GM21576 (cell line): ENCODE results near the gene TMEM203.

Experiments
- ATAC-seq: cut with Tn5 transposase; IDR thresholded peaks from one replicate; pipeline ENCODE4 v1.9.1; 2021; ENCODE audit warnings: mild to moderate bottlenecking, moderate library complexity; ENCODE audit not compliant: unreplicated experiment

TMEM203 gene

DNA sequence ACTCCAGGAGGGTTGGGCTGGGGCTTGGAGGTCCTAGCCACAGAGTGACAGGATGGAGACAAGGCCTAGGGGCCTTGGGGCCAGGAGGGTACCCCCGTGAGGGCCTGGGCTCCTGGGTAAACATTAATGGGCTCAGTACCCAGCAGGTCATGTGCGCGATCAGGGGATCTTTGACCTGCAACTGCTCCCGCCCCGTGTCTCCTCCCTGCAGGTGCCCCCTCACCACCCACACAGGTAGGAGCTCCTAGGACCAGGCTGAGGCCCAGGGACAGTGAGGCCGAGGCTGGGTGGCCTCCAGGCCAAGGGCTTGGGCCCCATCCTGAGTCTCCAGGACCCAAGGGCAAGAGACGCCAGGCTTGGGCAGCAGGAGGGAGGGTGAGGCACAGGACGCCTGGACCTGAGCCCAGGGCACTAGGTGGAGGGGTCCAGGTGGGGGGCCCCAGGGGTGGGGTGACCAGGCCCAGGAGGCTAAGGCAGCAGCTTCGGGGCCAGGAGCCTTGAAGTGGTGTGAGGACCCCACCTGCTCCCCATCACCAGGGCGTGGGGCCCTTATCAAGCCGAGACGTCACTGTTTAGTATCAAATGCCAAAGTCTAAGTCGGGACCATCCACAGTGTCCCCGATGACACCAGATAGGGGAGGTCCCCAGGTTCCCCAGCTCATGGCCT lies 25.4 kb upstream of the TMEM203 start, which contains the start of gene SLC34A3:
SLC34A3 (plus strand) TSS at position 197 of the 667 bp plus-strand sequence. CDS start 802 bp downstream, outside the sequence.
- ATAC-seq: no peak

DNA sequence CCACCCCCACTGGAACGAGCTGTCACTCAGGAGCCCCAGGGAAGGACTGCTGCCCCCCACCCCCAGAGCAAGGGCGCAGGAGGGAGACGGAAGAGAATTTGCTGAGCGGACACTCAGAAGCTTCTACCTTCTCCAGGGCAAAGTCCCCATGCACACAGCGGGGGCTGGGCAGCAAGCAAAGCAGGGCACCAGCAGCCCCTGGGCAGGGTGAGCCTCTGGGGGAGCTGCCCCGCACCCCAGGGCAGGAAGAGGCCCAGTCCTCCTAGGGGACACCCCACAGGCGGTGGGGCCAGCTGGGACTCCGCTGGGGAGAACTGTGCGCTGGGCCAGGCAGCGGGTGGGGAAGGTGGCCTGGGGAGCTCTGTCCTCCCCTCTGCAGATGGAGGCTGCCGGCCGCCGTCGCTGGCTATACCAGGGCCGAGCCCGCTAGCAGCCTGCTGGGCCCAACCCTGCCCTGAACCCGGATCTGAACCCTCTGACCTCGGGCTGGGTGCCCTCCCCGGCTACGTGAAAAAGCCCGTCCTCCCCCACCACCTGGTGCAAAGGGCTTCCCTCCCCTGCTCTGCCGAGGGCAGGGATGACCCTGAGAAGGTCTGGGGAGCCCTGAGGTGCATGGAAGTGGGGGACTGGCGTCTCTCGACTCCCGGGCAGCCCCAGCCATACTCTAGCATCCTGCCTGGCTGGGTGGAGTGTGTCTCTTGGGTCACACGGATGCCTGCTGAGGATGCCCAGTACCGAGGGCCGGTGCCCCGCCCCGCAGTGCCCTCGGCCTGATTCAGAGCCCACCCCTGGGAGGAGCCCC lies 24.7 kb upstream of the TMEM203 start:
- no peak for ATAC-seq

DNA sequence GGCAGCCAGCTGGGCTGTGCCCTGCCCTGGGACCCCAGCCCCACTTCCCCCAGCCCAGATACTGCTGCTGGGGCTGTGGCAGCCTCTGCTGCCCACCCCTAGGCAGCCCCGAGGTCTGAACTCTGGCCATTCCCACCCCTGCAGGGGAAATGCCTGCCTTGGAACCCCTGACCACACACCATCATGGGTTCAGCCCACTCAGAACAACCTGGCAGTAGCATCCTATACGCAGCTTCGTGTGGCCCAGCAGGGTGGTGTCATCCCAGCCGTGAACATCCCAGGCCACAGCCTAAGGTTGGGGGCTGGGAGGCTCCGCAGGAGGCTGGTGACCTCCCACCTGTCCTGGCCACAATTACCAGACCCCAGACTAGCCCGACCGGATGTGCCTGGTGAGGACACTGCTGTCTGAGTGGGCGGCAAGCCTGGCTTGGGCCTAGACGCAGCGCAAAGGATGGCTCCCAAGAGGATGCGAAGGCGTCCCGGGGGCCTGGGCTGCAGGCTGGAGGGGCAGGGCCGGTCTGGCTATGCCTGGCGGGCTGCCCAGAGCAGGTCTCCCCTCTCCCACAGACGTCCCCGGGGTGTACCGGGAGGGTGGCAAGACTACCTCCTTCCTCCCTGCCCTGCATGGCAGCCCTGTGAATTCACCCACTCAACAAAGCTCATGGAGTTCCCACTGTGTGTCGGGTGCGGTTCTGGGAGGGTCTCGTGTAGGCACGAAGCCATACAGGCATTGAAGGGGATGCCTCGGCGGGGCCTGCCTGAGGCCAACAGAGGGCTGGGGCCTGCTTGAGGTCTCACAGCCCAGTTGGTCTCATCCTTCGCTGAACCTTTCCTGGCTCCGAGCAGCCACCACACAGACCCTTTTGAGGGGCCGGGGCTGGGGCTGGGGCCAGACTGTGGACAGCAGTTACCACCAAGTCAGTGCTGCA lies 23.8 kb upstream of the TMEM203 start:
- no peak for ATAC-seq

DNA sequence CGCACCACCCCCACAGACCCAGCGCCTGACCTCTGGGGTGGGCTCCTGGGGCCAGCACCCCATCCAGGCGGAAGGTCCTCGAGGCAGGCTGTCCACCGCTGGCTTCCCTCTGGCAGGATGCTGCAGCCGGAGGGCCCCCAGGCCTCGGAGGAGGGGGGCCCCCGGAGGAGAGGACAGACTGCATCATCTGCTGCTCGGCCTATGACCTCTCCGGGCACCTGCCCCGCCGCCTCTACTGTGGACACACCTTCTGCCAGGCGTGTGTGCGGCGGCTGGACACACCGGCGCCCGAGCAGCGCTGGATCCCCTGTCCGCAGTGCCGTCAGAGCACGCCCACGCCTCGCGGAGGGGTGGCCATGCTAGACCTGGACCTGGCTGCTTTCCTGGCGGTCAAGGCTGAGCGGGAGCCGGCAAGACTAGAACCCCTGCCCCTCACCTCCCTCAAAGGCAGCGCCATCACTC lies 23.1 kb upstream of the TMEM203 start:
- ATAC-seq: no peak

DNA sequence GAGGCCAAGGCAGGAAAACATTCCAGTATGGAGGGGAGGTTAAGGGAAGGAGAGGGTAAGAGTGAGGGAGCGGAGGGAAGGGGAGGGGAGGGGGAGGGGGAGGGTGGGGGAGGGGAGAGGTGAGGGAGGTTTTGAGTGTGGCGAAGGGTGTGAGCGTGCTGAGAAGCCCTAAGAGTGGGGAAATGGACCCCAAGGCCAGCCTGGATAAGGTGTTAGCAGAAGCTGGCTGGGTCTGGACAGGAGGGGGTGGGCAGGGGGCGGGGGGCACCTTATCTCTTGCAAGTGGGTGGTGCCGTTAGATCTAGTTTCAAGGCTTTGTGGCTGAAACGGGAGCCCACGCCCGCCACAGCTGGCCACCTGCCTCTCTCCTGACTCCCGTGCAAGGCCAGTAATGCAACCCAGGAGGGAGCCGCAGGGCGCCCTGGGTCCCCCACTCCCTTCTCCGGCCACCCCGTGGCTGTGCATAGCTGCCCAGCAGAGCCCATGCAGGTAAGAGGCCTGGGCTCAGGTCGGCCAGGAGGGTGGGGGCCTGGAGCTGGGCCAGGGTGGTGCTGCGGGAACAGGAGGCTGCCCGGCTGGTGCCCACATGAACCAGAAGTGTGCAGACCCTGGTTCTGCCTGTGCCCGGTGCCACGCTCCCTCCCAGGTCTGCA lies 22.5 kb upstream of the TMEM203 start:
- no peak for ATAC-seq

DNA sequence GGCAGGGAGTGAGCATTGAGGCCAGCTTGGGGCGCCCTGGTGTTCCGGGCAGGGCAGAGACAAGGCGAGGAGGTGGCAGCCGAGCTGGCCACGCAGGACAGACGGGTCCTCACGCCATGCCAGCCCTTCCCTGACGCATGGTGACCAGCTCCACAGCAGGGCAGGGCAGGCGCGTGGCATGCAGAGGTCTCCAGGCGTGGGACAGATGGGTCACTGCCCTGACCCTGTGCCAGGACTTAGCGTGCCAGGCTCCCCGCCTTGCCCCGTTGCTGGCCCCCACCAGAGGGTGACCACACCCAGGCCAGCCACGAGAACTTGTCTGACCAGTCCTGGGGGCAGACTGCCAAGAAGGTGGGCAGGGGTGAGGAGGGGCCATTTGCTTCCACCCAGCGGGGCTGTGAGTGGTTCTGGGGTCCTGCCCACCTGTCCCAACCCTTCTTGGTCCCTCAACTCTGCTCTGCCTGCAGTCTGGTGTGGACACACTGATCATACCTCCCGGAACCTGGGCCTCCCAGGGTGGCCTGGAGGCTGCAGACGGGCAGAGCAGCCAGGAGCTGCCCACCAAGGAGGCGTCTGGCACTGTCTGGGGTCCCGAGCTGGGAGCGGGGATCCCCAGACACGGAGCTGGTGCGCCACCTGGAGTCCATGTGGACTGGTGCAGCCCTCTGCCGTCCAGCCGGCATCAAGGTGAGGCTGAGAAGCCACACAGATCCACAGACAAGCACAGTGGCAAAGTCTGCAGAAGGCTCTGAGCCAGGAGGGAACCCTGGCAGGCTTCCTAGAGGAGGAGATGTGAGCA lies 21.8 kb upstream of the TMEM203 start, which contains the start of gene RNF224:
RNF224 (plus strand) TSS at position 449 of the 799 bp plus-strand sequence. CDS start 834 bp downstream, outside the sequence.
- no peak for ATAC-seq

DNA sequence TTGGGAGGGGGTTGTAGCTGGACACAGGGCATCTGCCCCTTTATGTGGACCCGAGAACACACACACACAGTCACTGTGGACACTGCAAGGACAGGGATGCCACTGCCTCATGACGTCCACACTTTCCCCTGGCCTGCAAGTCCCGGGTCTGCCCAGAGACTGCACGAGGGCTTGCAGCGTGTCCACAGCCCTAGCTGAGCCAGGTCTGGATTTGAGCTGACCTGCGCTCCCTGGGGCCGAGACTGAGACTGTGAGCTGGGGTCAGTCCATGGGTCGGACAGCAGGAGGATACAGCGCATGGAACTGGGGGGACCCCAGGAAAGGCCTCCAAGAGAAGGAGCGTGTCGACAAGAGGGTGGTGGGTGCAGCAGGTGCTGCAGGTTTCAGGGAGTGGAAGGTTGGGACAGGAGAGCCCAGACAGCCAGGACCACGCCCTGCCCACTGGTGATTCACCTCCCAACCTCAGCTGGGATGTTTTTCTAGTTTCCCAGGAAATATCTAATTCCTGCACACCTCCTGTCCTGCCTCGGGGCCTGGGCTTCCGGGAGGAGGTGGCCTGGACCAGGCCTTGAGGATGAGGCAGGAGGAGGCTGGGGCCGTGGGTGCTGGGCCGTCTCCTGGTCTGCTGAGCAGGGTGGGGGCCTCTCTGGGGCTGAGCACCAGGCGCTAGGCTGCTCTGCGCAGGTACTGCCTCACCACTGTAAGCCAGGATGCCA lies 21.0 kb upstream of the TMEM203 start:
- no peak for ATAC-seq

DNA sequence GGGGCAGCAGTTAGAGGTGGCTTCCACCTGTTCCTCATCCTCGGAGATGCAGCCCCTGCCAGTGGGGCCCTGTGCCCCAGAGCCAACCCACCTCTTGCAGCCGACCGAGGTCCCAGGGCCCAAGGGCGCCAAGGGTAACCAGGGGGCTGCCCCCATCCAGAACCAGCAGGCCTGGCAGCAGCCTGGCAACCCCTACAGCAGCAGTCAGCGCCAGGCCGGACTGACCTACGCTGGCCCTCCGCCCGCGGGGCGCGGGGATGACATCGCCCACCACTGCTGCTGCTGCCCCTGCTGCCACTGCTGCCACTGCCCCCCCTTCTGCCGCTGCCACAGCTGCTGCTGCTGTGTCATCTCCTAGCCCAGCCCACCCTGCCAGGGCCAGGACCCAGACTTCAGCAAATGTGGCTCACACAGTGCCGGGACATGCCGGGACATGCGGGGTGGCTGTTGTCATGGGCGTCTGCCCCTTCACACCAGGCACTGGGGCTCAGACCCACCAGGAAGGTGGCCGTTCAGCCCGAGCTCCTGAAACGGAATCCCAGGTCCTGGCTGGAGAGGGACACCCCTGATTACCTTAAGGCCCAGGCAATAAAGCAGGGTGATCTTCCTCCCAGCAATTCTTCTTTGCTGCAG lies 20.4 kb upstream of the TMEM203 start:
- ATAC-seq: no peak

DNA sequence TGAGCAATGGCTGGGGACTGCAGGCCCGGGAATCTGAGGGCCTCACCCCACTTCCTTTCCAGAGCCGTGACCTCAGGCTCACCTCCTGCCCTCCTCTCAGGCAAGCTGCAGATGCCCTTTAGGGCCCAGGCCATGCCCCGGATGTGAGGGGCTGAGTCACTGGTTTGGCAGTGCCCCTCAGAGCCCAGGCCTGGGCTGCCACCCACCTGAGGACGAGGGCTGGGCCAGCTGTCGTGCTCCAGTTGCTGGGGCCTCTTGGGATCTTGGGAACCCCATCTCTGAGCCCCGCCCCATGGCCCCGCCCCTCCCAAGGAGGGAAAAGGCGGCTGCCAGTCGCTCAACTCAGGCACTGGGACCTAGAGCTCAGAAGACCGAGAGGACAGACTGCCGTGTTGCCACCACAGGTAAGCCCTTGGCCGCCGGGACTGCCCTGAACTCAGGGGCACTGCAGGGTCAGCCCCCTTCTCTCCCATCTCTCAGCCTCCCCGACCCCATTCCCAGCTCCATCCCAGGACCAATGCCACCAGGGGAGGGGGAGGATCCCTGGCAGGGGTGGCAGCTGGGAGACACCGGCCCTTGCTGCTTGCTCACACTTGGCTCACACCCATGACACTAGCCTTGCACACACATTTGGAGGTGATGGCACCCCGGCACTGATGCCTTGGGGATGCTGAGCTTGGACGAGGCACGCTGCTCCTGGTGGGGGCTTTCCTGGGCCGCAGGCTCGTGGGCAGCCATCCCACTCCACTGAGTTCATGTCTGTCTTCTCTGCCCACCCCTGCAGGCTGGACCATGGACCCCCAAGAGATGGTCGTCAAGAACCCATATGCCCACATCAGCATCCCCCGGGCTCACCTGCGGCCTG lies 19.6 kb upstream of the TMEM203 start, which contains the start of gene CYSRT1:
CYSRT1 (plus strand) TSS at position 345 of the 865 bp plus-strand sequence; CDS start at position 793, 448 bp downstream.
- ATAC-seq: no peak

DNA sequence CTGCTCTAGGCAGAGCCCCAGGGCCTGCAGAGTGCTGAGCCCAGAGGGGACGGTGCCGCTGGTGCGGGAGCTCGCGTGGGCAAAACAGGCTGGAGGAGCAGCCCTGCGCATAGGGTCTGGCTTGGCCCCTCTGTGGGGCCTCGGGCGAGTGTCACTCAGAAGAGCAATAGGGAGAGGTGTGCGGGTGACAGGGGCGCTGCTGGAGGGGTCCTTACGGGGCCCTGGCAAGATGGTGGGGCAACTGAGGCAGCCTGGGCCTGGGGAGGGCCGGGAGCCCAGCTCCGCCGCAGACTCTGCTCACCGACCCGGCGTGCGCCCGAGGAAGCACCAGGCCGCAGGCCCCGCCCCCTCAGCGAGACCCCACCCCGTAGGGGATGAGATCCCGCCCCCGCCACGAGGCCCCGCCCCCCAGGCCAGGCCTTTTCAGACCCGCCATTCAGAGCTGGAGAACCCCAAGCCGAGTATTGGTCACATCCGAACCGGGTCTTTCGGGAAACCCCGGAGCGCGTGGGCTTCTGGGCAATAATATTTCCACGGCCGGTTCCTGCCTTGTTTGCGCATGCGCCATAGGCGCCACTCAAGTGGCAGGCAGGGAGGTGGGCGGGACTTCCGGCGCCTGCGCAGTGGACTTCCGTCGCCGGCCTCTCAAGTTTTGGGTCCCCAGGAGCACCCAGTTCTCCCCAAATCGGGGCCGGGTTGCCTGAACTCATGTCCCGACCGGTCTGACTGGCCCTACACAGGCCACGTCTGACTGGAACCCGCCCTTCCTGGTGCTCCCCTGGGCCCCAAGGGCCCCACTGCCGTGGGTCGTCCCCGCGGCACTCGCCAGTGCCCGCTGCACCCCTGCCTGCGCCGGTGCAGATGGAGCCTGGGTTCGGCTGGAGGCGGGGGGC lies 17.9 kb upstream of the TMEM203 start:
- ATAC-seq: peak; percentile 59

DNA sequence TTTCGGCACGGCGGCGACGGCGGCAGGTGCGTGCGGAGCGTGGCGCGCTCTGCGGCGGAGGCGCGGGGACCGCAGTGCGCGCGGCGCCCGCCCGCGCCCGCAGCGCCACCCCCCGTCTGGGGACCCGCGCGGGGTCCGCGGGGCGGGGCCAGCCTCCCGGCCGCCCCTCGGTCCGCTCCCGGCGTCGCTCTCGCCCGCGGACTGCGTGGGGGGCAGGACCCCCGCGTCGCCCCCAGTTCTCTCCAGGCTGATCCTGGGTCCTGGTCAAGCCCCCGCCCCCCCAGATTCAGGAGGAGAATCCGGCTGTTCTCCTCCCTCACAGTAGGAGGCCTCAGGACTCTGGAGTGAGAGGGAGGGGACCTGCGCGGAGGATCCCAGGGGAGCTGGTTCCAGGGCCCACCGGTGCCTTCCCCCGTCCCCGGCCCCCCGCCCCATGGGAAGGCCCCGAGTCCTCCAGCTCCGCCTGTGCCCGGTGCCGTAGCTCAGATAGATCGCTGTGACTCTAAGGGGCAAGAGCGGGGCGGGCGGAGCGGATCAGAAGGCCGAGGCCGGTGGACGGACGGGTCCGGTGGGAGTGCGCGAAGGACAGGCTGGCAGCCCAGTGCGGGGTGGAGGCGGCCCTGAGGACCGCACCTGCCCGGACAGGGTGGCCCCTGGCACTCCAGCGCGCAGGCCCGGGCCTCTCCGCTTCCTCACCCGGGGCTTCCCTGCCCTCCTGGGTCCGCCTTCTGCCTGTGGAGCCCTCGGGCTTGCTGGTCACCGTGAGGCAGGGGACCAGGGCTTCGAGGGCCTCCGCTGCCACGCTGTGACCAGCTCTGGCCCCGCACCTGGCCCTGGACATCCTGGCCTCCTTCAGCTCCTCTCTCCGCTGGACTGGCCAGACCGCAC lies 17.0 kb upstream of the TMEM203 start, which contains the start of gene RNF208:
RNF208 (minus strand) TSS at position 51 of the 888 bp plus-strand sequence. CDS start 1,028 bp downstream, outside the sequence.
- no peak for ATAC-seq

DNA sequence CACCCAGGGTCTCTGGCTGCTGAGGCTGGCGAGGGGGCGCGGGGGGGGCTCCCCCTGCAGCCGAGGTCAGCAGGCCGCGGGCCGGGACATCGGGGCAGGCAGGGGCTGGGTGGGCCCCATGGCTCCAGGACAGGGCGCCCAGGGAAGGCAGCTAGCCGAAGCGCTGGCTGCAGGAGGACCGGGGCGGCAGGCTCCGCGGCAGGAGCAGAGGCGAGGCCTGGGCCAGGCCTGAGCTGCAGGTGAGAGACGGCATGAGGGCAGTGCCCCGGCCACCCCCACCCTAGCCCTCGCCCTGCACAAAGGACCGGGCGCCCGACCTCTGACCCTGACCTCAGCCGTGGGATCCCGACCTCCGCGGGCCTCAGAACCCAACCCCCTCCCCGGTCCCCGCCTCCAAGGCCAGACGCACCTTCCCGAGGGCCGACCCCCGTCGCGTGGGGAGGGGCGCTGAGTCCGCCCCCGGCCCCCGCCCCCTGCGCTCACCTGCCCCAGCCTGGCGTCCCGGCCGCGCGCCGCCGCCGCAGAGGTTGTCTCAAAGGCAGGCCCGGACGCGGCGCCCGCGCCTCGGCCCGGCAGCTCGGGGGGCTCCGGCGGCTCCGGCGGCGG lies 16.2 kb upstream of the TMEM203 start:
- no peak for ATAC-seq

DNA sequence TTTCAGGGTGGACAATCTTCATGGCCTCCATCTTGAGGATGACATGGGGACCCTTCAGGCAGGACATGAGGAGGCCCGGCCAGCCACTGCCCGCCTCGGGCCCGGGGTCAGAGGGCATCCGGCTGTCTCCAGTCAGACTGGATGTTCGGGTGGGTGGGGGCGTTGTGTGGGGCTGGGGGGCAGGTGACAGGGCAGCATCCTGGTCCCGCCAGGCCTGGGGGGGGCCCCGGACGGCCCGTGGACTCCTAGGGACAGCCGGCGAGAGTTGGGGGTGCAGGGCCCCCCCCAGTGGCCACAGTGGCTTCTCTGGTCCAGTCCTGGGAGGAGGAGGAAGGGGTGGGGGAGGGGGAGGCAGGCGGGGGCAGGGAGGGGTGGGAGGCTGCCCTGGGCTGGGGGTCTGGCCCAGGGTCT lies 15.7 kb upstream of the TMEM203 start:
- ATAC-seq: no peak

DNA sequence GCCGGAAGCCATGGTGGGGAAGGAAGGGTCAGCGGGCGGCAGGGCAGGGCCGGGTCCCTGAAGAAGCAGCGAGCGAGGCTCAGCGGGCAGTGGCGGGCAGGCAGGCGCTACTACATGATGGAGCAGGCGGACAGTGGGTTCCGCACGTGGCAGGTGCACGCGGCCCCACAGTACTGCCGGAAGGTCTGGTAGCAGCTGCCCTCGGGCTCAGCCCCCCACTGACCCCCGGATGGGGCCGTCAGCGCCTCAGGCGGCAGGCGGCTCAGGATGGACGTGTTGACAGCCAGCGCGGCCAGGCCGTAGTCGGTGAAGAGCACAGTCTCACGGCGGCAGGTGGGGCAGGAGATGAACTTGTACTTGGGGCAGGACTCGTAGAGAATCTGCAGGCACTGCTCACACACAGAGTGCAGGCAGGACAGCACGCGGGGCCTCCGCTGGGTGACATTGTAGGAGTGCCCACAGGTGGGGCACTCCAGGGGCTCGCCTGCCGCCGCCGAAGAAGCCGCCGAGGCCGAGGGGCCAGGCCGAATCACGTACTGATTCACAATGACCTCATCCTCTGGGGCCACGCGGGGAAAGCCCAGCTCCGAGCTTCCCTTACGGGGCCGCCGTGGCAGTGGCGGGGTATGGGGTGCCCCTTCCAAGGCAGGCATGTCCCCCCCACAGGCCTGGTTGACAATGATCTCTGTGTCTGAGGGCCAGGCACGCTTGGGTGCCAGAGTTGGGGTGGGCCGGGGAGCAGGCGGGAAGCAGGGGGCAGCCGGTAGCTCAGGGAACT lies 15.1 kb upstream of the TMEM203 start:
- ATAC-seq: no peak
